Central memory CD8-positive, alpha-beta T cell (primary cell): ENCODE results near the gene SLC7A5.
"Not testable (repeated sequence)": the region's sequence is repeated elsewhere in the genome, so short reads cannot be mapped to it uniquely, and the experiment has no call there.

Experiments used
- ATAC-seq: fragments of 150-1000 bp; cut with Tn5 transposase; replicated peaks from 2 replicates; pipeline ENCODE4 v1.10.0; 2022; ENCODE audit warnings: mild to moderate bottlenecking, moderate FRiP score, moderate number of reproducible peaks; ENCODE audit not compliant: poor library complexity, severe bottlenecking; ENCODE audit errors: extremely low read depth
- DNase-seq, 2 donors: peaks; one replicate each; pipeline ENCODE4 v3.0.0; 2021; ENCODE audit warnings: low spot score in 2 of 2
- H3K27ac Mint-ChIP-seq: one replicate; pipeline ENCODE4 v1.8.0; 2022; ENCODE audit warnings: low read depth, mild to moderate bottlenecking, moderate library complexity, mixed read lengths
- H3K27me3 Mint-ChIP-seq: one replicate; pipeline ENCODE4 v1.8.0; 2022; ENCODE audit warnings: mixed read lengths
- H3K36me3 Mint-ChIP-seq: one replicate; pipeline ENCODE4 v1.8.0; 2022; ENCODE audit warnings: mild to moderate bottlenecking, moderate library complexity, mixed read lengths; ENCODE audit not compliant: insufficient read depth
- H3K4me1 Mint-ChIP-seq: one replicate; pipeline ENCODE4 v1.8.0; 2022; ENCODE audit warnings: mixed read lengths
- H3K4me3 Mint-ChIP-seq: one replicate; pipeline ENCODE4 v1.8.0; 2022; ENCODE audit warnings: mild to moderate bottlenecking, moderate library complexity, mixed read lengths
- H3K9me3 Mint-ChIP-seq: one replicate; pipeline ENCODE4 v1.8.0; 2022; ENCODE audit warnings: mixed read lengths

The SLC7A5 gene

DNA sequence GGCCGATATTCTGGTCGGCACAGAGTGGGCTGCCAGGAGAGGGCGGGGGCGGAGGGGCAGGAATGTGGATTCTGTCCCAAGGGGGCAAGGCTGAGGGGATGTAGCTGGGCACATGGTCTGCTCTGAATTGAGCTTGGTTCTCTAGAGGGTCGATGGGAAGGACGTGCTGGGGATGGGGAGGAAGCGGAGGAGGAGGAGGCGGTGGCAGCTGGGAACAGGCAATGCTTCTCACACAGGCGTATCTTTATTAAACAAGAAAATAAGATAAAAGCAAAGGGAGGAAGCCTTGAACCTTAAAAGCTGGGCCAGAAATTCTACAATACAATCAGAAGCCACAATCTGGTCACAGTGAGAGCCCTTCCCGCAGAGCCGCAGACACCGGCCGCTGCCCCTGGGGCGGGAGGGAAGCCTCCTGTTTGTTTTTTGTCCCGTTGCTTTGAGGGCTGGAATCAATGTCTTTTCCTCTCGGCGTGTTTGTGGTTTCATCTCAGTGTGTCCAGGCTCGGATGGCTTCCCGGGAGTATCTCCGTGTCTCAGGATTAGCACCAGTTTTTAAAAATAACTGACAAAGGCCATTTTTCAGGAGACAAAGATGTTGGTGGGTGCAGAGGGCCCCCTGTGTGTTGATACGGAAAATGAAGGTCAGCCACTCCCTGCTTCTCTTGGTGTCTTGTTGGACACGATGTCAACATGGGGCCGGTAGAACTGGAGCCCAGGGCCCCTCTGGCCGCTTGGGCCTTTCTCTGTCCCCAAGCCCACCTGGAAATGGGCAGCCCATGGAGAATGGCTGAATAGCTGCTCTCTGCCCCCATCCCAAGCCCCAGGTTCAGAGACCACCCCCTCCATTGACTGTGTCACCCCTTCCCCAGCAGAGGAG lies 12.3 kb upstream of the SLC7A5 start:
- no peak overlapping the region for H3K4me3 Mint-ChIP-seq
- H3K27ac Mint-ChIP-seq: no peak overlapping the region
- no peak for ATAC-seq

DNA sequence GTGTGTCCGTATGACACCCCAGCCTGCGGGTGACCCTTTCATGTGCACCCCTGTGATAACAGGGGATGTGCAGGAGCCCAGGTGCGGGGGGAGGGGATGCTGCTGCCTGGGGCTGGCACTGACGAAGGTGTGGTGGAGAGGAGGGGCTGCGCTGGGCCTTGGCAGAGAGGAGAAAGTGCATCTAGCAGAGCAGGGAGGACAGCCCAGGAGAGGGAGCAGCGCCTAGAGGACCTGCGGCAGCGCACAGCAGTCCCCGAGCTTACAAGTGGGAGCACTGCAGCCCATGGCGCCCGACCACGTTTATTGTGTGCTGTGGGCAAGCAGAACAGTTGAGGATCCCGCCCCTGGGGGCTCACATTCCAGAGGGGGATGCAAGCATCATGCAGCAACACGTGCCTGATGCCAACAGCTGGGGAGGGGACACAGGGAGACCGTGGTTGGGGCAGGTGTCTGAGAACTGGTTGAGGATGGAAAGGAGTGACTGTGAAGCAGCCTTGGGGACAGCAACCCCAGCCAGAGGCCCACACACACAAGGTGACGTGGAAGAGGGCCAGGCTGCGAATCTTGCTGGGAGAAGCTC lies 10.9 kb upstream of the SLC7A5 start:
- H3K27ac Mint-ChIP-seq: peak overlapping the region; percentile 55
- no peak for ATAC-seq
- no peak overlapping the region for H3K4me3 Mint-ChIP-seq
- no peak for DNase-seq
- H3K4me1 Mint-ChIP-seq: peaks cover 2% of the 10 kb centered on the region
- H3K9me3 Mint-ChIP-seq: no peaks in the 10 kb centered on the region
- peaks cover 15% of the 10 kb centered on the region for H3K27me3 Mint-ChIP-seq
- H3K36me3 Mint-ChIP-seq: peaks cover 1% of the 10 kb centered on the region

More for the DNA sequence above, 12.3 kb upstream of the SLC7A5 start:
- Mint-ChIP-seq H3K27me3 (peaks cover 18% of the 10 kb centered on the region), H3K9me3 (no peaks in the 10 kb centered on the region), H3K36me3 (peaks cover 1% of the 10 kb centered on the region), H3K4me1 (no peaks in the 10 kb centered on the region)
- DNase-seq: no peak

DNA sequence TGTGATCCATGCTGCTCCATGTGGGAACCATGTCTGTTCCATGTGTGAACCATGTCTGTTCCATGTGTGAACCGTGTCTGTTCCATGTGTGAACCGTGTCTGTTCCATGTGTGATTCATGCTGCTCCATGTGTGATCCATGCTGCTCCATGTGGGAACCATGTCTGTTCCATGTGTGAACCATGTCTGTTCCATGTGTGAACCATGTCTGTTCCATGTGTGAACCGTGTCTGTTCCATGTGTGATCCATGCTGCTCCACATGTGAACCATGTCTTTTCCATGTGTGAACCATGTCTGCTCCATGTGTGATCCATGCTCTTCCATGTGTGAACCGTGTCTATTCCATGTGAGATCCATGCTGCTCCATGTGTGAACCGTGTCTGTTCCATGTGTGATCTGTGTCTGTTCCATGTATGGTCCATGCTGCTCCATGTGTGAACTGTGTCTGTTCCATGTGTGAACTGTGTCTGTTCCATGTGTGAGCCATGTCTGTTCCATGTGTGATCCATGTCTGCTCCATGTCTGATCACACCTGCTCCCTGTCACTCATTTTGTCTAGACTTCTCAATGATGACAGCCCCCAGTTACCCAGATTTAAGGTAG lies 10.2 kb upstream of the SLC7A5 start:
- not testable (repeated sequence) for H3K27ac Mint-ChIP-seq, H3K36me3 Mint-ChIP-seq, ATAC-seq, H3K4me3 Mint-ChIP-seq, H3K9me3 Mint-ChIP-seq, DNase-seq, H3K4me1 Mint-ChIP-seq
- H3K27me3 Mint-ChIP-seq: peaks cover 21% of the 10 kb centered on the region

DNA sequence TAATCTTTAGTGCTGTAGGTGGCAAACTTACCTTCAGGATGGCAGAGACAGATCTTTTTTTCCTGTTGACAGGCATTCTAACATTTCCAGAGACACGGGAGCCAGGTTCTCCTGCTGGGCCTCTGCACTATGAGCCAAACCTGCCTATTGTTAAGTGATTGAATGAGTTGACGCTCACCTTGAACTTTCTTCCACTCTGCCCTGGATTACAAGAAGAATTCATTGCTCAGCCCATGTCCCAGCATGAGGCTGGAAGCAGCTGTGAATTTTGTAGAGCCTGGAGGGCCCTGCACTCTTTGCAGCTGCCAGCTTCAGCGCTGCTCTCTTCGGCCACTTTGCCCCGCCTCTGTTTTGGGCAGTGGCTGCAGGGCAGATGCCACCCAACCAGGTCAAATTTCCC lies 9.4 kb upstream of the SLC7A5 start:
- no peak overlapping the region for H3K4me3 Mint-ChIP-seq
- no peak for ATAC-seq
- H3K27ac Mint-ChIP-seq: no peak overlapping the region
- peaks cover 22% of the 10 kb centered on the region for H3K27me3 Mint-ChIP-seq
- no peaks in the 10 kb centered on the region for H3K9me3 Mint-ChIP-seq
- peaks cover 7% of the 10 kb centered on the region for H3K4me1 Mint-ChIP-seq
- no peak for DNase-seq
- peaks cover 1% of the 10 kb centered on the region for H3K36me3 Mint-ChIP-seq

DNA sequence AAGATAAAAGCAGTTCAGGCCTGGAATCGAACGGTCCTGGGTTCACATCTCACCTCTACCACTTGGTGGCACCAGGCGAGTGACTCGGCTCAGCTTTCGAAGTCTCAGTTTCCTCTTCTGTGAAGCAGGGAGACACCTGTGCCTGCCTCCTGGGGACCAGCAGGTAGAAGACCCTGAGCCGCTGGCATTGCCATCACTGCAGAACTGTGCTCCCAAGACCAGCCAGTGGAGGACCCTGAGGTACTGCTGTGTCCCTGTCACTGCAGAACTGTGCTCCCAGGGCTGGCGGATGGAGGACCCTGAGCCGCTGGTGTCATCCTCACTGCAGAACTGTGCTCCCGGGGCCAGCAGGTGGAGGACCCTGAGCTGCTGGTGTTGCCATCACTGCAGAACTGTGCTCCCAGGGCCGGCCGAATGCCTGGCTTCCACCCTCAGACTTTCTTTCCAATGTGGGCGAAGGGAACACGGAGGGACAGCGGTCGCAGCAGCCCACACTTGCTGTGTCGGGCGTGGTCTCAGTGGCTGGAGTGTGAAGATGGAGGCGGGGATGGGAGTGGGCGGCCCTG lies 8.7 kb upstream of the SLC7A5 start:
- Mint-ChIP-seq H3K36me3 (peaks cover 1% of the 10 kb centered on the region), H3K9me3 (no peaks in the 10 kb centered on the region), H3K27me3 (peaks cover 22% of the 10 kb centered on the region), H3K4me1 (peaks cover 7% of the 10 kb centered on the region), H3K27ac (no peak overlapping the region), H3K4me3 (no peak overlapping the region)
- ATAC-seq: no peak
- no peak for DNase-seq

DNA sequence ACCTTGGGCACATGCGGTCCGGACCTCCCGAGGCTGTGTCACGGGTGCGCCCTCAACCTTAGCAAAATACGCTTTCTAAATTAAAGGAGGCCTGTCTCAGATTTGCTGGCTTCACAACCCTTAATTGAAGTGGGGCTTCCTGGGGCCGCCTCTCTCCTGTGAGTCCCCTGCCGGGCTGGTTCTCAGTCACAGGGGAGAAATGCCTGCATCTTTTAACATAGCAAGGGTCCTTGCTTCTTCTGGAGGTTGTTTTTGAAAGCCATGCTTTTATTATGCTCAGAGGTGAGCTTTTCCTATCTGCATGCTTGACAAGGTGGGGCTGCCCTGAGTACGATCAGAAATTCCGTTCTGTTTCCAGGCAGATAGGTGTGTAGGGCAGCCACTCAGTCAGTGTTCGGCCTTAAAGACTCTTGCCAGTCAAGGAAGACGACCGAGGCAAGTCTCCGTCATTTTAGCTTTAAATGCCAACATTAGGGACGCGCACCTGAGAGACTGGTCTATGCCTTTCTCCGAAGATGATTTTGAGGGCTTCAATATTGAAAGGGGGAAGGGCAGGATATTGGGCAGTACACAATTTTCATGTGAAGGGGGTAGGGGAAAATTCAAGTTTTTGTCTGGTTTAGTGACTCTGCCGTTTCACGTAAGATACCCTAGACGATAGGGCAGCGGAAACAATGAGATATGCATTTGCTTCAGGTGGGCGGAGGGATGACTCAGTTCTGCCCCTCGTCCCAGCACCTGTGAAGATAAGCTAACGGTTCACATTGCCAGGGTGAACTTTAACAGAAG lies 5.5 kb upstream of the SLC7A5 start:
- no peaks in the 10 kb centered on the region for H3K36me3 Mint-ChIP-seq
- H3K27me3 Mint-ChIP-seq: peaks cover 11% of the 10 kb centered on the region
- ATAC-seq: no peak
- H3K4me3 Mint-ChIP-seq: no peak overlapping the region
- no peak for DNase-seq
- no peaks in the 10 kb centered on the region for H3K9me3 Mint-ChIP-seq
- peak overlapping the region; percentile 38 for H3K27ac Mint-ChIP-seq
- peaks cover 17% of the 10 kb centered on the region for H3K4me1 Mint-ChIP-seq

DNA sequence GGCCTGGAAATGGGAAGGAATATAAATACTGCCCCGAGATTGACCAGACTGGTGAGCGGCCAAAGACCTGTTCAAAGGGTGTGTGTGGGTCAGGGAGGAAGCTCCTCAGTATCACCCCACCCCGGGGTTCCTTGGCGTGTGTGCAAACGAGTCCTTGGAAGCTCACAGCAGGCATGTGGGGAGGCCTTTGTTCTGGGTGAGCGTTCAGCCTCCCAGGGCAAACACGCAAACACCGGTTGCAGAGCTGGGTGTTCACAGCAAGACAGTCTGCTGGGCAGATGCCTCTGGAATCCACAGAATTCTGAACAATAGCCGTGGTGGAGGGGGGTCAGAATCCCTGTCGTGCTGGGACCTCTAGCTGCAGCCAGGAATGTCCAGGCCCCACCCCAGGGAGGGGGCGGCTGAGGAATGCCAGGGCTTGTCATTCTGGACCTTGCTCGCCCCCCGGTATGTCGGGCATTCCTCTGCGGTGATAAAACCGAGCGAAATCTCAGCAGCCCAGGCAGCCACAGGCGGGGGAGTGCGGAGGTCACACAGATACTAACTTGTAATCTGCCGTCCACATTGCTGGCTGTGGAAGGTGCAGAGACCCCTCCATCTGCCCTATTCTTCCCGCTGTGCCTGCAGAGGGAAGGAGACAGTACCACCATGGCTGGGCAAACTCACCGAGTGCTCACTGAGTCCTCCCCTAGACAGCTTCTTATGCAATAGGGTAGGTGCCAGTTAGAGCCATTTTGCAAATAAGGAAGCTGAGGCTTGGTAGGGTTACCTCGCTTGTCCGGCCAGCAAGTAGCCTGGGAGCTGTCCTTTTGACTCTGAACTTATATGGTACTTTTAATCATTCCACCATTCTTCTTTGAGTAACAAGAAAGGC lies 1.3 kb upstream of the SLC7A5 start:
- Mint-ChIP-seq H3K27me3 (peaks cover 11% of the 10 kb centered on the region), H3K4me1 (peaks cover 43% of the 10 kb centered on the region), H3K27ac (peak overlapping the region; percentile 69), H3K36me3 (peaks cover 26% of the 10 kb centered on the region)
- ATAC-seq, DNase-seq, H3K9me3 Mint-ChIP-seq, H3K4me3 Mint-ChIP-seq: not testable (repeated sequence)

DNA sequence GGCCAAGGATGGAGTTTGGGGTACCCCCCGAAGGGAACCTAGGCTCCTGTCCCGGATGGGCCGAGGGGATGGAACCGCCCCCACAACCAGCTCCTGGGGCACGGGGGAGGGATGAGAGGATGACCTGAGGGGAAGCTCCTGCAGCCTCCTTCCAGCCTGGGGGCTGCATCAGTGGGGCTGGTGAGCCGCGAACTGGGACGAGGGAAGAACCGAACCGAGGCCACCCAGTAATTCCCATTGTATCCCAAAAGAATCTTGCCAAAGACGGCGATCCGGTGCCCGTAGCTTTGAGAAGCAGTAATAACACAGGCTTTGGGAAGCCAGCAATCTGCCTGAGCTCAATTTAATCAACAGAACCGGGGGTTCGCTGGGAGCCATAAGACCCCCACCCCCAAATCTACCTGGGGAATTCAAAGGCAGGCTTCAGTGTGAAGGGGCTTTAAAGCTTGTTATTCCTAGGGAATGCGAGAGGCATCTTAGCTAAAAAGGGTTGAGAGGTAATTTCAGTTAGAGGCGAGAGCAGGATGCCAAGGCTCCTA lies 641 bp upstream of the SLC7A5 start:
- not testable (repeated sequence) for ATAC-seq, DNase-seq, H3K9me3 Mint-ChIP-seq, H3K27me3 Mint-ChIP-seq, H3K4me3 Mint-ChIP-seq, H3K27ac Mint-ChIP-seq
- Mint-ChIP-seq H3K4me1 (peaks cover 44% of the 10 kb centered on the region), H3K36me3 (peaks cover 29% of the 10 kb centered on the region)

DNA sequence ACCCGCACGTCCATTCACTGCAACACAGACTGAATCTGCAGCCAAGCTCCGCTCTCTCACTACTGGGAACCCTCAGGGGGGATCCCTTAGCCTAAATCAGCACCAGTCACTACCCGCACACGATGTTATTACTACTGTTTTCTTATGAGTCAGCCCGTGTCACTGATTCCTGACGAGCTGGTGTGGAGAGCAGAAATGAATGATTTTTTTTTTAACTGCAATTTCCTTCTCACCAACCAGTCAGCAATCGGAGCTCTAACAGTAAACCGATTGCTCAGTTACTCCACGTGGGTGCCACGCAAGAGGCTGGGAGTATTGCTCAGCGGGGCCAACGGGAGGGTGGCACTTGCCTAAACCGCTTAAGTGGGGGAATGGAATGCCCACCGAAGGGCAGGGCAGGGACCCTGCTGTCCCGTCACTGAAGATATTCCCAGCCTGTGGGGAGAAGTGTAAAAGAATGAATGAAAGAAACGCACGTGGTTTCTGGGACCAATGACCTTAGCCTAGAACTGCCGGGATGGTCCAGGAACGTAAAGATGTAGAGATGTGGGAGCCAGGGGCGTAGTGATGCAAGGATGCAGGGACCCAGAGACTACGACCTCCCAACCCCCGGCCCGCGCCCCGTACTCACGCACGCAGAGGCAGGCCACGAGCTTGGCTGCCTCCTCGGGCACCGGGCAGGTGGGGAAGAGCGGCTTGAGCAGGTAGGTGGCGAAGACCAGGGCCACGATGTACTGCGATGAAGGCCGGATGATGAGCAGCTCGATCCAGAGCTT lies 865 bp downstream of the SLC7A5 start:
- peak; percentile 50 for ATAC-seq
- H3K9me3 Mint-ChIP-seq, H3K27me3 Mint-ChIP-seq: not testable (repeated sequence)
- Mint-ChIP-seq H3K36me3 (peaks cover 32% of the 10 kb centered on the region), H3K4me1 (peaks cover 48% of the 10 kb centered on the region), H3K27ac (peak overlapping the region; percentile 98), H3K4me3 (peak overlapping the region; percentile 98)
- DNase-seq: peak in 1 of 2 donors; percentile 61

DNA sequence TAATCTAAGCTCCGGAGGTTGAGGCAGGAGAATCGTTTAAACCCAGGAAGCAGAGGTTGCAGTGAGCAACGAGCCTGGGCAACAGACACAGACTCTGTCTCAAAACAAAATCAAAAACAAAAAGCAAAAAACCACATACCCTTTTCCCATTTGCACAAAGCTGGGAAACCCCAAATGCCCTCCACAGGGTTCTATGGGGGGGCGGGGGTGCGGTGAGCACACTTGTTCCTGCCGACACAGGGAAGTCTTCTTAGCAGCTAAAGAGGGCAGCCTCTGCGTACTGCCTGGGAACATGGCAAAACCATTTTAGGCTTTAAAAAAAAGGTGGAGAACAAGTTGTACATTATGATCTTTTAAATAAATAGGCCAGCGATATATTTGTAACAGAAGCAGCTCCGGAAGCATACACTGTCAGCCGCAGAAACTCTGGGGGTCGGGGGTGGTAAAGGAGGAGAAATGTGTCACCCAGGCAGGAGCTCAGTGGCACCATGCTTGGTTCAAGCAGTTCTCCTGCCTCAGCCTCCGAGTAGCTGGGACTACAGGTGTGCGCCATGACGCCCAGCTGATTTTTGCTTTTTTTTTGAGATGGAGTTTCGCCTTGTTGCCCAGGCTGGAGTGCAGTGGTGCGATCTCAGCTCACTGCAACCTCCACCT lies 3.3 kb downstream of the SLC7A5 start:
- Mint-ChIP-seq H3K36me3 (peaks cover 39% of the 10 kb centered on the region), H3K27ac (peak overlapping the region; percentile 98), H3K4me1 (peaks cover 40% of the 10 kb centered on the region), H3K4me3 (peak overlapping the region; percentile 98)
- DNase-seq: peak in 1 of 2 donors; percentile 69
- H3K9me3 Mint-ChIP-seq, H3K27me3 Mint-ChIP-seq: not testable (repeated sequence)
- peak; percentile 49 for ATAC-seq
